GM12874 (cell line): ENCODE results near the gene DRD1.

Experiments used
- CTCF ChIP-seq: IDR thresholded peaks from 2 replicates; pipeline ENCODE4 v1.5.1; 2011; ENCODE audit warnings: low read depth, mild to moderate bottlenecking, control low read depth, low read length, moderate library complexity; ENCODE audit not compliant: insufficient read depth

Gene DRD1

DNA sequence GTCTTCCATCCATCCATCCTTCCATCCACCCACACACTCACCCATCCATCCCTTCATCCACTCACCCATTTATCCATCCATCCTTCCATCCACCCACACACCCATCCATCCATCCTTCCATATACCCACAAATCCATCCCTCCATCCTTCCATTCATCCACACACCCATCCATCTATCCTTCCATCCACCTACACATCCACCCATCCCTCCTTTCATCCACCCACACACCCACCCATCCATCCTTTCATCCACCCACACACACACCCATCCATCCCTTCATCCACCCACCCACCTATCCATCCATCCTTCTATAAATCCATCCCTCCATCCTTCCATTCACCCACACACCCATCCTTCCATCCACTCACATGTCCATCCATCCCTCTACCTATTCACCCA is 23.6 kb downstream of the DRD1 start:
- no peak for TF ChIP-seq CTCF

- TF ChIP-seq CTCF = no peak
Observed at GRCh38 chr5:175418251-175418650, 25.7 kb downstream of the DRD1 start.

GRCh38 chr5:175417384-175417783 is 26.6 kb downstream of the DRD1 start:
- no peak for TF ChIP-seq CTCF

DNA sequence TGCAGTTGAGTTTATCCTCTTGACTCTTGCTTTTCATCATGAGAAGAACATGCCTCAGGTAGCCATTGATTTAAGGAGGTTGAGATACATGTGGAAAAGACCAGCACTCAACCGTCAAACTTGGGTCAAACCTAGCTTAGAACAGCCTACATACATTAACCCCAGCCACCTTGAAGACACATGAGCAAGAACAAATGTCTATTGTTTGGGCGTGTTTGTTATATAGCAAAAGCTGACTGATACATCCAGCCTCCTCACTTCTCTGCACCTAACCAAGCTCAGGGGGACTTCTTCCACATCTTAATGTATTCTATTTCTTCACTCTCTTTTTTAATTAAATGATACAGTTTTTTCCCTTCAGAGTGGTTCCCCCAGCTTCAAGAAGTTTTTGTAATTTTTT is 28.7 kb downstream of the DRD1 start:
- TF ChIP-seq CTCF = no peak

DNA sequence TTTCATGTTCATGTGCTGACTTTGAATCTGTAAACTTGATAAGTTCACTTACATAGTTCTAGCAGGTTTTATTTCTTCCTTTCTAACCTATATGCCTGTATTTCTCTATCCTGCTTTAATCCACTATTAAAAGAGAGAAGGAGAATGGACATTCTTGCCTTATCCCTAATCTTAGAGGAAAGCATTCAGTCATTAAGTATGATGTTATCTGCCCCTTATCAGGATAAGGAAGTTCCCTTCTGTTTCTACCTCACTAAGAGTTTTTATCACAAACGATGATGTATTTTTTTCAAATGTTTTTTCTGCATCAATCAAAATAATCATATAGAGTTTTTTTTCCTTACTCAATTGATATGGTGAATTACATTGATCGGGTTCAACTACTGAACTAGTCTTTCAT is 33.1 kb downstream of the DRD1 start:
- no peak for TF ChIP-seq CTCF

DNA sequence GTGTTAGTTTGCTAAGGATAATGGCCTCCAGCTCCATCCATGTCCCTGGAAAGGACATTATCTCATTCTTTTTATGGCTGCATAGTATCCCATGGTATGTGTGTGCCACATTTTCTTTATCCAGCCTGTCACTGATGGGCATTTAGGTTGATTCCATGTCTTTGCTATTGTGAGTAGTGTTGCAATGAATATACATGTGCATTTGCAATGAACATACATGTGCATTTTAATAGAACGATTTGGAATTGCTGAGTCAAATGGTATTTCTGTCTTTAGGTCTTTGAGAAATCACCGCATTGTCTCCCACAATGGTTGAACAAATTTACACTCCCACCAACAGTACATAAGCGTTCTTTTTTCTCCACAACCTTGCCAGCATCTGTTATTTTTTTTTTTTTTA is 37.7 kb downstream of the DRD1 start:
- no peak for TF ChIP-seq CTCF

- TF ChIP-seq CTCF = no peak
Observed at GRCh38 chr5:175394601-175395000, 49.4 kb downstream of the DRD1 start.

DNA sequence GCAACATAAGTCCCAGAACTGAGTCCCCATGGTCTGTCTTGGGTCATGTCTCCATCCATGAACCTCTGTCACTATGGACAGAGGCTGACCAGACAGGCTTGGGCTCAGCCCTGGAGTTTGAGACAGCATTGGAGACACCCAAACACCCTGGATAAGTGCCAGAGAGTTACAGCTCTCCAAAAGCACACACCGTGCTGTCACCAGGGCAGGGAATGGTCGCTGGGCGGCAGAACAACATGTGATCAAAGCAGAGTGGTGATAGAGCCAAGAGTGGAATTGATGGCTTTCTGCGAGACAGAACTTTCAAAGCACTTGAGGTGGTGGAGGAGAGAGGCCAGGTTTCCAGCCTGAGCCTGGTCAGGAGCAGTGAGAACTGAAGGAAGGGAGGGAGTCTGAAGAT is 50.1 kb downstream of the DRD1 start:
- no peak for TF ChIP-seq CTCF
